T follicular helper cell (primary cell): ENCODE results near the gene MAPKAPK5.
"Not testable (repeated sequence)": the region's sequence is repeated elsewhere in the genome, so short reads cannot be mapped to it uniquely, and the experiment has no call there.

Experiments
- DNase-seq: peaks from one replicate; pipeline ENCODE4 v3.0.0-alpha.2; 2020; ENCODE audit warnings: low read depth

The MAPKAPK5 gene

DNA sequence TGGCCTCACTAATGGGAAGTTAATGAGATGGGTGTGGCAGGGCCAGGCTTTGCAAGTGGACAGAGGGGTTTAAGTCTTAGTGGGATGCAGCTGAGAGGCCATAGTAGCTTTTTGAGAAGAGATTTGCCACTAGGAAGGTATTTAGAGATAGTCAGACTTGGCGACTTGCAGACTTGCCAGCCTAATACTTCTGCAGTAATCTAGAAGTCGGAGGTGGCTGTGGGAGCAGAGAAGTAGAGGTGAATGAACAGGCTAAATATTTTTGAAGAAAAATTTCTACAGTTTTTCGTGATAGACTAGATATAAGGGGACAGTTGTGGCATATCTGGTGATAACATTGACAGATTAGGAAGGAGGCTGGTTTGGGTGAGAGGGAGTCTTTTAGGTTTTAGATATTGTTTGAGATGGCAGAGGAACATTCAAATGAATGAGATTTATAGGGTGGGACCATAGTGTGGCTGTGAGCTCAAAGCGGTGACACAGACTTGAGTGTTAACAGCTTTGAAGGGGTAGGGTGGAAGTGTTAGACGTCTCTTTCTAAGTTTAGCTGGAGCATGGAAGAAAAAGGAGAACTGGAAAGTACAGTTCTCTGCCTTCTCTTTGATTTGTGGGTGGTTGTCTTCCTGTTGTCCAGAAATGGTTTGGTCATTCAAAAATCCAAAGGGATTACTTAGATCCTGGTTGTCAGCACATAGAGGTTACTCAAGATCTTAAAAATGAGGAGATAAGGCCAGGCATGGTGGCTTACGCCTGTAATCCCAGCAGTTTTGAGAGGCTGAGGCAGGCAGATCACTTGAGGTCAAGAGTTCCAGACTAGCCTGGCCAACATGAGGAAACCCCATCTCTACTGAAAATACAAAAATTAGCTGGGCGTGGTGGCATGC lies 44.9 kb downstream of the MAPKAPK5 start:
- no peak for DNase-seq

DNA sequence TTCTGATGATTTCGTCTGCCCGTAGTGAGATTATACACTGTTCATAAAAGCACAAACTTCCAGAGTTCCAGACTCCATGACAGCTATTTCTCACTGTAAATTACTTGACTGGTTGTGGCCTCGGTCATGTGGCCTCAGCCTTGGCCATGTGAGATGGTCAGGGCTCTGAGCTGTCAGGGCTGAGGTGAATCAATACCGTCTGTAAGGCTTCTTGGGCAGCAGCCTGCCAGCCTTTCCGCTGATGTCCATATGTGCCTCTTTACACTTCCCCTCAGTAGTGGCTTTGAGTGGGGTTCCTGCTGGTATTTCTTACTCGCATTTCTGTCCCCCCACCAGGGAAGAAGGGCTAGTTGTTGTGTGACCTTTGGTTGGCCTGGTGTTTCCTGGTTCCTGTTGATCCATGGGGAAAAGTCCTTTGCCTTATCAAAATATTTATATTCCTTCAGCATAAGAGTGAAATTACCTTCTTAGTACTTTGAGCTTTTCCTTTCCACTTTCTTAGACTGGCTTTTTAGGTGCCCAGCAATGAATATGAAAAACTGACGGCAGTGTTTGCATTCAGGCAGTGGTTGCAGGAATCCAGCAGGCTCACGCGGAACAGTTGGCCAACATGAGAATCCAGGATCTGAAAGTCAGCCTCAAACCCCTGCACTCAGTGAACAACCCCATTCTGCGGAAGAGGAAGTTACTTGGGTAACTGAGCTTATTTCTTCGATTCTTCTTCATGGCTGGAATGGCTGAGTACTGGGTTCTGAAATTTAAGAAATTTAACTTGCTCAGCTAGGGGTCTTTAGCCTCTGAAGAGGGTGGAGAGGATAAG lies 46.1 kb downstream of the MAPKAPK5 start:
- no peak for DNase-seq

DNA sequence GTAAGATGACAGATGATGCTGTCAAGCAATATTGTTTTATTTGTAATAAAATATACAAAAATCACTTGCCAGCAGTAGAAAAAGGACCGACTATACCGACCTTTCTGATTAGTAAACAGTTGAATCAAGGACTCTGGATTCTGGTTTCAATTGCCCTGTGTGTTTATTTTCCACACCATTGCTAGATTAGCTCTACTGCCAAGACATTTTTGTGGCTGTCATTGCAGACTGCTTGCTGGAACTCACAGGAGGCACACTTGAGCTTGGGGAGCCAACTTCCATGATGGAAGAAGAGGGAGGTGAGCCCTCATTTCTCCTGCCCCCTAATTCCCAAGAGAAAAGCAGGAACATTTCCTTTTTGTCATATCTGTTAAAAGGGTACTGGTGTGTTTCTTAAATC lies 51.3 kb downstream of the MAPKAPK5 start:
- no peak for DNase-seq

DNA sequence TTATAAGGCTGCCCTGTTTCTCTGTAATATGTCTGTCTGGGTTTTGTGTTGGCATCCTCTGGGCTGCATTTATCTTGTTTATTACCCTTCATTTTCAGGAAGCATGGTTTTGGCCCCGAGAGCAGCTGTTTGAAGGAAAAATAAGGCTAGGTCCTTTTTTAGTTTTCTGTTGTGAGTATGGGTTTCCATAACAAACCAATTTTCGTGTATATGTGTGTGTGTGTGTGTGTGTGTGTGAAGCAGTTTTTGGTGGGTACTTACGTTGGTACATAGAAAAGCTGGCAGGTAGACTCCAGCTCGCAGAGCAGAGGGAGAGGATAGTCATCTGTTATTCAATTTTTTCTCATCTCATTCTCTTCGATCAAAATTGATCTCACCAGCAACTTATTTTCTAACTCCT lies 52.5 kb downstream of the MAPKAPK5 start:
- no peak for DNase-seq

DNA sequence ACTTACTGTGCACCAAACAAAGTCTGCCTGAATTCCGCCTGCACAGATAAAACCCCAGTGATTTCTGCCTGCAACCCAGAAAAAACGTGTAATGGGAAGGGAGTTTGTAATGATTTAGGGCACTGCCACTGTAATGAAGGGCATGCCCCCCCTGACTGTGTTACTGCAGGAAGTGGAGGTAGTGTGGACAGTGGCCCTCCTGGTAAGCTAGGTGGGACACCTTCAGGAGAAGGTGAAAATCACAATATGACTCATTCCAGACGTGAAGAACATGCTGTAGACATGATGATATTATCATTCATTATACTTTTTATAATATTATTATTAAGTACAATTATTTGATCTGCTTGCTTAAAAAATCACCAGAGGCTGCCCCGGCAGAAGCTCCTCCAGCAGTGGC lies 59.2 kb downstream of the MAPKAPK5 start:
- no peak for DNase-seq

DNA sequence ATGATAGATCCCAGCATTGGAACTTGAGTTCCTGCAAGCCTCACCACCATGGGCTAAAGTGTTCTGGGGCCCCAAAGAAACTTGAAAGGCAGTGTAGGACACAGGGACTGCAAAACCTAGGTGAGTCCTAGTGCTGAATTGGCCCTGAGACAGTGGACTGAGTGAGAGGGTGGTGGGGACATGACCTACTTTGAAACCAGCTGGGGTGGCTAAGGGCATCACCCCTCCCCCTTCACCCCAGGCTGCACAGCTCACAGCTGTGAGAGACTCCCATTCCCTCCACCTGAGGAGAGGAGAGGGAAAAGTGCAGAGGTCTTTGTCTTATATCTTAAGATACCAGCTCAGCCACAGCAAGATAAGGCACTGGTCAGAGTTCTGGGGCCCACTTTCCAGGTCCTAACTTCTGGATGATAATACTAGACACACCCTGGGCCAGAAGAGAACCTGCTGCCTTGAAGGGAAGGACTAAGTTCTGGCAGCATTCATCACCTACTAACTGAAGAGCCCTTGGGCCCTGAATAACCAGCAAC lies 62.5 kb downstream of the MAPKAPK5 start:
- no peak for DNase-seq

DNA sequence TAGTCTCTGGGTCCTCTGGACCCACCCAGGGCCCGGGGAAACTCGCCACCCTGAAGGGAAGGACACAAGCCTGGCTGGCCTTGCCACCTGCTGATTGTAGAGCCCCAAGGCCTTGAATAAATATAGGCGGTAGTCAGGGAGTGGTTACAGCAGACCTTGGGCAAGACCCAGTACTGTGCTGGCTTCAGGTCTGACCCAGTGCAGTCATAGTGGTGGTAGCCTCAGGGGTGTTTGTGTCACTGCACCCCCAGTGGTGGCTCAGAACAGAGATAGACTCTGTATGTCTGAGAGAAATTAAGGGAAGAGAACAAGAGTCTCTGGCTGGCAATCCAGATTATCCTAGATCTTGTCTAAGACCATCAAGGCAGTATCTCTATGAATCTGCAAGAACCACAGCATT lies 63.5 kb downstream of the MAPKAPK5 start:
- no peak for DNase-seq

DNA sequence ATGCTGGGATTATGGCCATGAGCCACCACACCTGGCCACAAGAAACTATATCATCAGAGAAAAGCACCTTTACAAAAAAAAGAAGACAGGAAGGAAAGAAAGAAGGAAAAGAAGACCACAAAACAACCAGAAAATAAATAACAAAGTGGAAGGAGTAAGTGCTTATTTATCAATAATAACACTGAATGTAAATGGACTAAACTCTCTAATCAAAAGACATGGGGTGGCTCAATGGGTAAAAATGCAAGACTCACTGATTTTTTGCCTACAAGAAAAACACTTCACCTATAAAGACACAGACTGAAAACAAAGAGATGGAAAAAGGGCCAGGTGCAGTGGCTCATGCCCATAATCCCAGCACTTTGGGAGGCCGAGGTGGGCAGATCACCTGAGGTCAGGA lies 65.7 kb downstream of the MAPKAPK5 start:
- no peak for DNase-seq

DNA sequence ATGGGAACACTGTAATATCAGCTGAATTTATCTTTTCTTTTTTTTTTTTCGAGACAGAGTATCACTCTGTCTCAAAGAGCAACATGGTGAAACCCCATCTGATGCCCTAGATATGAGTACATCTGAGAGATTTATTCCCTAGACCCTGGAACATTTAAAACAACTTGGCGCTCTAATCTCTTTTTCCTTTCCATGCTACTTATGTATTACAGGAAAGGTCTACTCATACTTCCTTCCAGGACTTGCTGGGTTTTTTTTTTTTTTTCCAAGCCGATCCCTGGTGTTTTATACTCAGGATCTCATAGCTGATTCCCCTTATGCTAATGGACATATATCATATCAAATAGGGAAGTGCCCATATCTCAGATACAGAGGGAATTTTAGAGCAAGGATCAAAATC lies 83.1 kb downstream of the MAPKAPK5 start:
- no peak for DNase-seq

DNA sequence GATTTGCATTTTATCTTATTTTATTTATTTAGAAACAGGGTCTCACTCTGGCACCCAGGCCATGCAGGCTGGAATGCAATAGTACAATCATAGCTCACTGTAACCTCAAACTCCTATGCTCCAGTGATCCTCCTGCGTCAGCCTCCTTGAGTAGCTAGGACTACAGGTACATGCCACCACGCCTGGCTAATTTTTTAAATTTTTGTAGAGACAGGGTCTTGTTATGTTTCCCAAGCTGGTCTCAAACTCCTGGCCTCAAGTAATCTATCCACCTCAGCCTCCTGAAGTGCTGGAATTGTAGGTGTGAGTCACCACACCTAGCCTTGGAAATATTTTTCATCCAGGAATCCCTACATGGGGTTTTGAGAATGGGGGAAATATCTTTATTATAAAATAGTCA lies 84.6 kb downstream of the MAPKAPK5 start:
- DNase-seq, result no peak

DNA sequence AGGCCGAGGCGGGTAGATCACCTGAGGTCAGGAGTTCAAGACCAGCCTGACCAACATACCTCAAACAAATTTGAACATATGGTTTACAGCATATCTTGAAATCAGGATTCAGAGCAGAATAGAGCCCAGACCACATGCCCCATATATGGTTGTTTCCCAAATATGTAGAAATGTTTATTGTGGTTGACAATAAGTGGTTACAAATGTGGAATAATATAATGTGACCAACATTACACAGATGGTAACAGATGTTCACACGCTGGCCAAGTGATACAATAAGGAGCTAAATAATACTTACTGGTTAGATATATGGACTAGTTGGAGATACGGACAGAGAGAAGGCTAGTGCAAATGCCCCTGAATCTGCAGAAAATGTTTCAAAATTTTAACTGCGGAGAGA lies 85.3 kb downstream of the MAPKAPK5 start:
- DNase-seq, result no peak

DNA sequence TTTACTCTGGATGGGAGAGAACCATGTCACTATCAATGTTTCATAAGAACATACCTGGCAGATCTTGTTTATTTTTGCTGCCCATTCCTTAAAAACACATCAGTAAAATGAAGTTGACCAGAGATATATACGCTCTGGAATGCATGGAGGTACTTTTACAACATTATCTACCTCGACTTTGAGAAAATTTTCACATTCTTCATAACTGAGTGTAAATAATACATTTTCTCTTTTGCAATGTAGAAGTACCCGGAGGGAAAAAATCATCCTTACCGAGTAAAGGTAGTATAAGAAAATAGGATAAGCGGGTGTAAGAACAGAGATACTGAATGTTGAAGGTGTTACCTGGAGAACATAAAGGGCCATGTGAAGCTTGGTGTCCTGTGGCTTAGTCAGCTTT lies 90.2 kb downstream of the MAPKAPK5 start:
- DNase-seq, result no peak

DNA sequence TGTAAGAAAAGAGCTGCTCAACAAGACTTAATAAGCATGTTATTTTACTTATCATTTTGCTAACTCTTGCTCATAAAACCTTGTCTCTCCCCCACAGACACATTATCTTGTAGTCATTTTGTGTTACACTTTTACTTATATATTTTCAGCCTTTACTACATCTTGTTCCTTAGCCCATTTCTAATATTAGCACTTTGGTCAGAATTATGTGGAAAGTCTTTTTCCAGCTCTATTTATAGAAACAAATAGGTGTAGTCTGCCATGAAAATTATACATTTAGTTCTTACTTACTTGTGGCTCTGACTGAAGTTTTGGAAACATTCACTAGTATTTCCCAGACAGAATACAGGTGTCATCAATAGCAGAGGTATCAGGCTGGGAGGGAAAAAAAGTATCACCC lies 94.8 kb downstream of the MAPKAPK5 start:
- DNase-seq, result no peak

DNA sequence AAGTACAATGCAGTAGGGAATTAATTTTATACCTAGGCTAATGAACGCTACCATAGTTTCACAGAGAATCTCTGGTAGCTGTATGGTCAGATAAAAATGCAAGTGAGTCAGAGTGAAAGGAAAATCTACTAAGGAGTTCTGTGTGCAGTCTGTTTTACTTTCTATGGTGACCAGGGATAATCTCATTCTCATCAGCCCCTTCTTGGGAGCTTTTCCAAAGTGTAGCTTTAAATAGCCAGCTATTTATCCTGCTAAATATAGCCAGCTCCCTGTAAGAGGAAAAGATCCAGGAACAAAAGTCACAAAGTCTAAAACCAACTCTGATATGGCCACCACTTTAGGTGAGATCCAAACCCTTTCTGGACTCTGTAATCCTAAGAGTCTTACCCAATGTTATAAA lies 95.4 kb downstream of the MAPKAPK5 start:
- DNase-seq, result no peak

DNA sequence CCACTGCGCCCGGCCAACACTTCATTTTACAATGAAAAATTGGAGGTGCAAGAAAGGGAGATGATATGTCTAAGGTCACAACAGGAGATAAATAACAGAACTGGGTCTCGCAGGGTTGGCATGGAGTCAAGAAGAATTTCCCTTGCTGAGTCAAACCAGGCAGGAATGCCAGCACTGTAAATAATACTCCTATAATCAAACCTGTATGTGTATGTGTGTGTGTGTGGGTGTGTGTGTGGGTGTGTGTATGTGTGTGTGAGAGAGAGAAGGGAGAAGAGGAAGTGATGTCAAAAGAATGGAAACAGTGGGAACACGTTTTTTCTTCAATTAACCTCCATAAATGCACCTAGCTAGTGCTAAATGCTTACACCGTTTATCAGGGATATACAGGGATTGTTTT lies 100.5 kb downstream of the MAPKAPK5 start:
- no peak for DNase-seq

DNA sequence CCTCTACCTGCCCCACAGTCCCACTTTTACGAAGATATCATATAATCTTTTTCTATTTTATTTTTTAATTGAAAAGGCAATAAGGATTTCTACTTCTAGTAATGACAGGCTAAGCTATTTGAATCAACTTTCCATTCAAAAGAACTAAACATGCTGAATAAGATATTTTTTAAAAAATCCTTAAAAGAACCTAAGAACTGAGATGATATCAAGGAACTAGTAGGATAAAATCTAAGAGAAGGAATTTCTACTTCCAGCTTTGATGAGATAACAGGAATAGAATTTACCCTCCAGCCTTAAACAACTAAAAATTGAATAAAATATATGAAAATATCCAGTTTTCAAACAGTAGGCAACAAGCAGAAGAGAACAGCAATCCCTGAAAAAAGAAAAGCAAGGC lies 101.9 kb downstream of the MAPKAPK5 start:
- DNase-seq, result no peak

DNA sequence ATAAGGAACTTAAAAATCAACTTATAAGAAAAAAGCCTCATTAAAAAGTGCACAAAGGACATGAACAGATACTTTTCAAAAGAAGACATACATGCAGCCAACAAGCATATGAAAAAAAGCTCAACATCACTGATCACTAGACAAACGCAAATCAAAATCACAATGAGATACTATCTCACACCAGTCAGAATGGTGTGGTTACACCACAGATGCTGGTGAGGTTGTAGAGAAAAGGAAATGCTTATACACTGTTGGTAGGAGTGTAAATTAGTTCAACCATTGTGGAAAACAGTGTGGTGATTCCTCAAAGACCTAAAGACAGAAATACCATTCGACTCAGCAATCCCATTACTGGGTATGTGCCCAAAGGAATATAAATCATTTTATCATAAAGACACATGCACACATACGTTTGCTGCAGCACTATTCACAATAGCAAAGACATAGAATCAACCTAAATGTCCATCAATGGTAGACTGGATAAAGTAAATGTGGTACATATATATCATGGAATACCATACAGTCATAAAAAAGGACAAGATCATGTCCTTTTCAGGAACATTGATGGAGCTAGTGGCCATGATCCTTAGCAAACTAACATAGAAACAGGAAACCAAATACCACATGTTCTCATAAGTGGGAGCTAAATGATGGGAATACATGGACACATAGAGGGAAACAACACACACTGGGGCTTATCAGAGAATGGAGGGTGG lies 109.1 kb downstream of the MAPKAPK5 start:
- not testable (repeated sequence) for DNase-seq
